HCT116 (cell line): ENCODE measurements around the gene MPIG6B. TPM values are rescaled to one million over a fixed set of nuclear protein-coding genes. Genes with fewer than 3 reads are reported as not detected.

Source experiments
- ATAC-seq: fragments of 200-7000 bp; cut with Tn5 transposase; 2 replicates; pipeline ENCODE4 v1.9.1; 2020; ENCODE audit warnings: mild to moderate bottlenecking, moderate library complexity
- BruUV-seq: library from RNA; stranded (reverse); fragments of 400-500 nt; replicated peaks from 2 replicates; lab custom pipeline; 2021; lab: Mats Ljungman, UMichigan
- CTCF ChIA-PET: fragments of 300-600 bp; sonication (Branson Sonifier 250); formaldehyde crosslinking; loops from one replicate; lab custom pipeline; 2021; ENCODE audit warnings: antibody characterized with exemption; lab: Charles Lee
- POLR2A ChIA-PET: fragments of 300-600, 350-600 bp; sonication (Branson Sonifier 250); formaldehyde crosslinking; loops from one replicate; lab custom pipeline; 2021; ENCODE audit warnings: antibody characterized with exemption; lab: Charles Lee
- RAD21 ChIA-PET, 2 experiments: fragments of 300-600 bp; sonication (Branson Sonifier 250); formaldehyde crosslinking; loops; one replicate each; lab custom pipeline; 2023; ENCODE audit warnings: low total read pairs in 2 of 2; ENCODE audit not compliant: uncharacterized antibody in 2 of 2, unreplicated experiment in 2 of 2, low non-redundant PET in 1 of 2; lab: Charles Lee
- DNase-seq: peaks from one replicate; pipeline ENCODE4 v3.0.0-alpha.2; 2010; ENCODE audit warnings: low read depth, low spot score
- H2AFZ ChIP-seq: fragments of 200-600 bp; shearing (Covaris generic), sonication (generic); 2 replicates; pipeline ENCODE4 v1.6.1; 2017; ENCODE audit warnings: low read depth, mixed run types, mixed read lengths, antibody characterized with exemption, low read length; ENCODE audit not compliant: poor library complexity, severe bottlenecking
- H3K27ac ChIP-seq: 2 replicates; pipeline ENCODE4 v1.5.1; 2012; ENCODE audit warnings: low read depth, low read length
- H3K27me3 ChIP-seq: fragments of 200-600 bp; sonication (generic); 2 replicates; pipeline ENCODE4 v1.6.1; 2016; ENCODE audit warnings: mixed run types, low read length, mixed read lengths; ENCODE audit not compliant: insufficient read depth
- H3K36me3 ChIP-seq, 2 experiments: fragments of 200-500 bp in 1 of 2; fragments of 200-600 bp in 1 of 2; sonication (Bioruptor generic) in 1 of 2; sonication (generic) in 1 of 2; 2 replicates each; pipeline versions ENCODE4 v1.5.1 to v1.6.1; 2014 to 2016; ENCODE audit warnings: low read length in 2 of 2, inconsistent platforms in 1 of 2, mixed read lengths in 1 of 2, mixed run types in 1 of 2; ENCODE audit not compliant: insufficient read depth in 2 of 2, control insufficient read depth in 1 of 2
- H3K4me1 ChIP-seq, 2 experiments: fragments of 200-600 bp in 1 of 2; sonication (generic) in 1 of 2; 2 replicates each; pipeline versions ENCODE4 v1.5.1 to v1.6.1; 2012 to 2017; ENCODE audit warnings: low read length in 2 of 2, inconsistent platforms in 1 of 2, mild to moderate bottlenecking in 1 of 2, mixed read lengths in 1 of 2, mixed run types in 1 of 2, moderate library complexity in 1 of 2; ENCODE audit not compliant: insufficient read depth in 2 of 2, control insufficient read depth in 1 of 2
- H3K4me2 ChIP-seq: fragments of 200-600 bp; sonication (generic); 2 replicates; pipeline ENCODE4 v1.6.1; 2017; ENCODE audit warnings: mixed run types, low read length, mixed read lengths
- H3K4me3 ChIP-seq, 2 experiments: fragments of 200-600 bp in 1 of 2; sonication (generic) in 1 of 2; replicated peaks in 1 of 2; 2 replicates each; pipeline ENCODE4 v1.5.1; 2011 to 2016; ENCODE audit warnings: low read length in 2 of 2, control low read depth in 1 of 2, low read depth in 1 of 2, mild to moderate bottlenecking in 1 of 2, mixed read lengths in 1 of 2, mixed run types in 1 of 2
- H3K79me2 ChIP-seq: fragments of 200-600 bp; sonication (generic); 2 replicates; pipeline ENCODE4 v1.6.1; 2017; ENCODE audit warnings: mild to moderate bottlenecking, mixed run types, low read length, moderate library complexity, mixed read lengths; ENCODE audit not compliant: insufficient read depth
- H3K9ac ChIP-seq: fragments of 200-600 bp; sonication (generic); 2 replicates; pipeline ENCODE4 v1.6.1; 2016; ENCODE audit warnings: low read length, mixed read lengths
- H3K9me2 ChIP-seq: fragments of 200-600 bp; sonication (generic), shearing (Covaris generic); 2 replicates; pipeline ENCODE4 v1.6.1; 2017; ENCODE audit warnings: mixed run types, mild to moderate bottlenecking, moderate library complexity; ENCODE audit not compliant: insufficient read depth
- H3K9me3 ChIP-seq, 2 experiments: fragments of 200-500 bp in 1 of 2; fragments of 200-600 bp in 1 of 2; sonication (Bioruptor generic) in 1 of 2; sonication (generic) in 1 of 2; 2 replicates each; pipeline ENCODE4 v1.6.1; 2014 to 2017; ENCODE audit warnings: low read length in 2 of 2, mixed read lengths in 2 of 2, inconsistent platforms in 1 of 2, low read depth in 1 of 2, mild to moderate bottlenecking in 1 of 2, mixed run types in 1 of 2, moderate library complexity in 1 of 2; ENCODE audit not compliant: control insufficient read depth in 1 of 2, insufficient read depth in 1 of 2
- H4K20me1 ChIP-seq: fragments of 200-600 bp; sonication (generic), shearing (Covaris generic); 2 replicates; pipeline ENCODE4 v1.6.1; 2017; ENCODE audit warnings: mixed run types, mild to moderate bottlenecking, moderate library complexity; ENCODE audit not compliant: insufficient read depth
- CBX3 ChIP-seq: IDR thresholded peaks from 2 replicates; pipeline ENCODE4 v1.6.1; 2012; ENCODE audit warnings: low read depth
- EZH2 ChIP-seq: fragments of 200-600 bp; sonication (generic); IDR thresholded peaks from 2 replicates; pipeline ENCODE4 v1.6.1; 2017; ENCODE audit warnings: antibody characterized with exemption, mixed run types
- EZH2phosphoT487 ChIP-seq: fragments of 200-600 bp; IDR thresholded peaks from 2 replicates; pipeline ENCODE4 v1.6.1; 2018; ENCODE audit warnings: antibody characterized with exemption, borderline replicate concordance
- JUND ChIP-seq: IDR thresholded peaks from 2 replicates; pipeline ENCODE4 v1.6.1; 2012
- POLR2AphosphoS5 ChIP-seq: IDR thresholded peaks from 2 replicates; pipeline ENCODE4 v1.6.1; 2011; ENCODE audit warnings: mild to moderate bottlenecking, low read depth, low read length, moderate library complexity
- RAD21 ChIP-seq: IDR thresholded peaks from 2 replicates; pipeline ENCODE4 v1.6.1; 2012; ENCODE audit warnings: low read depth, mild to moderate bottlenecking
- TCF7L2 ChIP-seq: IDR thresholded peaks from 2 replicates; pipeline ENCODE4 v1.7.0; 2011; ENCODE audit warnings: borderline replicate concordance, inconsistent platforms; ENCODE audit not compliant: insufficient read depth, insufficient read length; ENCODE audit errors: extremely low read depth
- ZFX ChIP-seq: fragments of 450-650 bp; IDR thresholded peaks from 2 replicates; pipeline ENCODE4 v1.6.1; 2017
- ZNF274 ChIP-seq: fragments of 200-500 bp; sonication (Bioruptor generic); IDR thresholded peaks from 2 replicates; pipeline ENCODE4 v1.6.1; 2014; ENCODE audit warnings: mild to moderate bottlenecking, low read depth, low read length, inconsistent platforms
- intact Hi-C: fragments of 100-400 bp; cut with micrococcal nuclease; formaldehyde crosslinking; loops from 2 replicates; pipeline ENCODE4 v1.10.0; 2022
- total RNA-seq: library from RNA; stranded (reverse); gene quantifications from one replicate; pipeline ENCODE4 v1.2.1, GENCODE V29; 2021; ENCODE audit not compliant: unreplicated experiment
- TF ChIP-seq, protein P1 (sequence below): IDR thresholded peaks from 2 replicates; pipeline ENCODE4 v1.6.1; 2012
- TF ChIP-seq, protein P2 (sequence below): IDR thresholded peaks from 2 replicates; pipeline ENCODE4 v1.6.1; 2011; ENCODE audit warnings: mild to moderate bottlenecking, low read length, moderate library complexity; ENCODE audit not compliant: insufficient replicate concordance; ENCODE audit errors: extremely low read depth

The MPIG6B gene
- total RNA-seq, 1 experiment from 2014 or later, result 0.42 TPM

GRCh38 chr6:31722173-31722572, 1.0 kb upstream of the MPIG6B start:
- no peaks in the 10 kb centered on the region for H3K27me3 ChIP-seq
- ChIA-PET CTCF (no interaction called here), POLR2A (interaction anchor here (1.4 kb wide), 1 partner anchor 10 kb away, joined by 3 read pairs; no protein-coding TSS in a partner anchor), RAD21 (no interaction called here)
- no peak overlapping the region for H3K9ac ChIP-seq
- H3K9me3 ChIP-seq, result no peaks in the 10 kb centered on the region
- H4K20me1 ChIP-seq, result no peaks in the 10 kb centered on the region
- peaks cover 27 to 42% of the 10 kb centered on the region in 2 experiments for H3K4me1 ChIP-seq
- ATAC-seq, result no peak
- no TSS peak for BruUV-seq
- no peak overlapping the region for H3K4me3 ChIP-seq
- H3K36me3 ChIP-seq, result 0 out of 4 replicates have a peak, but pooled peaks cover 0 to 3% of the 10 kb centered on the region in 2 experiments
- intact Hi-C loops, result no loop called here
- no peak overlapping the region for H2AFZ ChIP-seq
- DNase-seq, result no peak
- H3K79me2 ChIP-seq, result no peaks in the 10 kb centered on the region
- H3K4me2 ChIP-seq, result no peak overlapping the region
- no peaks in the 10 kb centered on the region for H3K9me2 ChIP-seq
- TF ChIP-seq POLR2AphosphoS5, result no peak
- no peak for TF ChIP-seq EZH2phosphoT487
- no peak for TF ChIP-seq EZH2
- TF ChIP-seq, protein P1, sequence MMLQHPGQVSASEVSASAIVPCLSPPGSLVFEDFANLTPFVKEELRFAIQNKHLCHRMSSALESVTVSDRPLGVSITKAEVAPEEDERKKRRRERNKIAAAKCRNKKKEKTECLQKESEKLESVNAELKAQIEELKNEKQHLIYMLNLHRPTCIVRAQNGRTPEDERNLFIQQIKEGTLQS, result no peak
- TF ChIP-seq, protein P2, sequence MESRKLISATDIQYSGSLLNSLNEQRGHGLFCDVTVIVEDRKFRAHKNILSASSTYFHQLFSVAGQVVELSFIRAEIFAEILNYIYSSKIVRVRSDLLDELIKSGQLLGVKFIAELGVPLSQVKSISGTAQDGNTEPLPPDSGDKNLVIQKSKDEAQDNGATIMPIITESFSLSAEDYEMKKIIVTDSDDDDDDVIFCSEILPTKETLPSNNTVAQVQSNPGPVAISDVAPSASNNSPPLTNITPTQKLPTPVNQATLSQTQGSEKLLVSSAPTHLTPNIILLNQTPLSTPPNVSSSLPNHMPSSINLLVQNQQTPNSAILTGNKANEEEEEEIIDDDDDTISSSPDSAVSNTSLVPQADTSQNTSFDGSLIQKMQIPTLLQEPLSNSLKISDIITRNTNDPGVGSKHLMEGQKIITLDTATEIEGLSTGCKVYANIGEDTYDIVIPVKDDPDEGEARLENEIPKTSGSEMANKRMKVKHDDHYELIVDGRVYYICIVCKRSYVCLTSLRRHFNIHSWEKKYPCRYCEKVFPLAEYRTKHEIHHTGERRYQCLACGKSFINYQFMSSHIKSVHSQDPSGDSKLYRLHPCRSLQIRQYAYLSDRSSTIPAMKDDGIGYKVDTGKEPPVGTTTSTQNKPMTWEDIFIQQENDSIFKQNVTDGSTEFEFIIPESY, result no peak
- no peak for TF ChIP-seq CBX3
- TF ChIP-seq ZFX, result no peak
- TF ChIP-seq JUND, result no peak
- no peak for TF ChIP-seq ZNF274
- no peak for TF ChIP-seq RAD21
- TF ChIP-seq TCF7L2, result no peak
- TF ChIP-seq, all 23 proteins: peak for 0
- H3K27ac ChIP-seq, result no peak overlapping the region
